Loucy (cell line): Measurements from ENCODE around the gene PTPRF.

Experiments used
- EZH2phosphoT487 ChIP-seq: fragments of 200-600 bp; IDR thresholded peaks from 2 replicates; pipeline ENCODE4 v1.6.1; 2018; ENCODE audit warnings: antibody characterized with exemption, mild to moderate bottlenecking, moderate library complexity, borderline replicate concordance
- TF ChIP-seq, protein P1 (sequence below): fragments of 200-600 bp; sonication (generic); conservative IDR thresholded peaks from 2 replicates; pipeline ENCODE4 v1.5.1; 2014; ENCODE audit warnings: mild to moderate bottlenecking, antibody characterized with exemption, low read length

DNA sequence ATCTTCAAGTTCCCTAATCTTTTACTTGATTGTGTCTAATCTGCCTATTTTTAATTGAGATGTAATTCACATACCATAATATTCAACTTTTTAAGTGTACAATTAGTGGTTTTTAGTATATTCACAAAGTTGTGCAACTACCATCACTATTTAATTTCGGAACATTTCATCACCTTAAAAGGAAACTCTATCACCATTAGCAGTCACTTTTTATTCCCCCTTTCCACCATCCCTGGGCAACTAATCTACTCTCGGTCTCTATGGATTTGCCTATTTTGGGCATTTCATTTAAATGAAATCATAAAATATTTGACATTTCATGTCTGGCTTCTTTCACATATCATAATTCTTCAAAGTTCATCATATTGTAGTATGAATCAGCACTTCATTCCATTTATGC is 46.3 kb upstream of the PTPRF start:
- TF ChIP-seq, protein P1, sequence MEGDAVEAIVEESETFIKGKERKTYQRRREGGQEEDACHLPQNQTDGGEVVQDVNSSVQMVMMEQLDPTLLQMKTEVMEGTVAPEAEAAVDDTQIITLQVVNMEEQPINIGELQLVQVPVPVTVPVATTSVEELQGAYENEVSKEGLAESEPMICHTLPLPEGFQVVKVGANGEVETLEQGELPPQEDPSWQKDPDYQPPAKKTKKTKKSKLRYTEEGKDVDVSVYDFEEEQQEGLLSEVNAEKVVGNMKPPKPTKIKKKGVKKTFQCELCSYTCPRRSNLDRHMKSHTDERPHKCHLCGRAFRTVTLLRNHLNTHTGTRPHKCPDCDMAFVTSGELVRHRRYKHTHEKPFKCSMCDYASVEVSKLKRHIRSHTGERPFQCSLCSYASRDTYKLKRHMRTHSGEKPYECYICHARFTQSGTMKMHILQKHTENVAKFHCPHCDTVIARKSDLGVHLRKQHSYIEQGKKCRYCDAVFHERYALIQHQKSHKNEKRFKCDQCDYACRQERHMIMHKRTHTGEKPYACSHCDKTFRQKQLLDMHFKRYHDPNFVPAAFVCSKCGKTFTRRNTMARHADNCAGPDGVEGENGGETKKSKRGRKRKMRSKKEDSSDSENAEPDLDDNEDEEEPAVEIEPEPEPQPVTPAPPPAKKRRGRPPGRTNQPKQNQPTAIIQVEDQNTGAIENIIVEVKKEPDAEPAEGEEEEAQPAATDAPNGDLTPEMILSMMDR, result no peak
- no peak for TF ChIP-seq EZH2phosphoT487
